ENCODE measurements around the gene AKT3. TPM values are rescaled to one million over a fixed set of nuclear protein-coding genes. Genes with fewer than 3 reads are reported as not detected.

The AKT3 gene
- total and polyA plus RNA-seq, 8 donors, result 4.2 to 24.1 (median 11.6) TPM

- H3K4me1 ChIP-seq, result peaks cover 0 to 7% (median 0%) of the 10 kb centered on the region in 3 donors
- FAIRE-seq, result no peak
- WGBS, 2 donors, result 54 to 67% methylated on average over 3 of the region's 3 CpGs
Measured at GRCh38 chr1:243708210-243708609, 141.8 kb downstream of the AKT3 start.

GRCh38 chr1:243706563-243706962, 143.5 kb downstream of the AKT3 start:
- intact Hi-C loops (cut with DNase I), result loop anchor here in 1 of 3 donors (10.0 kb wide), 1 partner anchor 568 kb away; no protein-coding TSS in a partner anchor
- H3K9me3 ChIP-seq, result no peaks in the 10 kb centered on the region
- H3K4me1 ChIP-seq, result no peaks in the 10 kb centered on the region
- no peaks in the 10 kb centered on the region for H3K36me3 ChIP-seq
- FAIRE-seq, result no peak
- 72 to 74% methylated on average over 2 of the region's 2 CpGs for WGBS, 2 donors
- no peak overlapping the region for H3K4me3 ChIP-seq
- no peak for TF ChIP-seq CTCF (IDR thresholded peaks at IDR 0.05)
- DNase-seq, result no peak
- no peak for ATAC-seq
- H3K27me3 ChIP-seq, result no peaks in the 10 kb centered on the region
- no peak overlapping the region for H3K27ac ChIP-seq

More at GRCh38 chr1:243708210-243708609, 141.8 kb downstream of the AKT3 start:
- Histone ChIP-seq H3K9me3 (no peaks in the 10 kb centered on the region), H3K36me3 (no peaks in the 10 kb centered on the region), H3K4me3 (no peak overlapping the region), H3K27ac (no peak overlapping the region), H3K27me3 (no peaks in the 10 kb centered on the region)
- DNase-seq (no peak), ATAC-seq (no peak)
- intact Hi-C loops (cut with DNase I), result loop anchor here in 1 of 3 donors (10.0 kb wide), 1 partner anchor 567 kb away; no protein-coding TSS in a partner anchor
- TF ChIP-seq CTCF (IDR thresholded peaks at IDR 0.05), result no peak

- Histone ChIP-seq H3K36me3 (no peaks in the 10 kb centered on the region), H3K4me1 (no peaks in the 10 kb centered on the region), H3K9me3 (no peaks in the 10 kb centered on the region), H3K4me3 (no peak overlapping the region), H3K27me3 (no peaks in the 10 kb centered on the region), H3K27ac (no peak overlapping the region)
- no peak for DNase-seq
- 47 to 55% methylated on average over 4 of the region's 4 CpGs for WGBS, 2 donors
- peak in 1 of 4 donors; percentile 12 for ATAC-seq
- no peak for FAIRE-seq
- TF ChIP-seq CTCF (IDR thresholded peaks at IDR 0.05), result no peak
- intact Hi-C loops (cut with DNase I), result loop anchor here in 1 of 3 donors (10.0 kb wide), 1 partner anchor 569 kb away; no protein-coding TSS in a partner anchor
Measured at GRCh38 chr1:243705585-243705984, 144.5 kb downstream of the AKT3 start.

GRCh38 chr1:243701872-243702271, 148.2 kb downstream of the AKT3 start:
- intact Hi-C loops (cut with DNase I), result loop anchor here in 1 of 3 donors (10.0 kb wide), 1 partner anchor 573 kb away; no protein-coding TSS in a partner anchor
- DNase-seq, result no peak
- no peak for FAIRE-seq
- Histone ChIP-seq H3K4me1 (no peaks in the 10 kb centered on the region), H3K27ac (no peak overlapping the region), H3K36me3 (no peaks in the 10 kb centered on the region), H3K4me3 (no peak overlapping the region), H3K27me3 (peaks cover 0 to 3% (median 0%) of the 10 kb centered on the region in 4 donors), H3K9me3 (no peaks in the 10 kb centered on the region)
- no peak for ATAC-seq
- no peak for TF ChIP-seq CTCF (IDR thresholded peaks at IDR 0.05)
- 79 to 84% methylated on average over 3 of the region's 3 CpGs for WGBS, 2 donors

GRCh38 chr1:243693800-243694199, 156.2 kb downstream of the AKT3 start:
- DNase-seq (no peak), FAIRE-seq (no peak), ATAC-seq (no peak)
- intact Hi-C loops (cut with DNase I), result no loop called here
- peaks cover 0 to 6% (median 0%) of the 10 kb centered on the region in 4 donors for H3K27me3 ChIP-seq
- no peak for TF ChIP-seq CTCF (IDR thresholded peaks at IDR 0.05)
- no peak overlapping the region for H3K27ac ChIP-seq
- no peaks in the 10 kb centered on the region for H3K9me3 ChIP-seq
- H3K36me3 ChIP-seq, result no peaks in the 10 kb centered on the region
- H3K4me3 ChIP-seq, result no peak overlapping the region
- no peaks in the 10 kb centered on the region for H3K4me1 ChIP-seq
- WGBS, 2 donors, result 61 to 83% methylated on average over 1 of the region's 1 CpG

Measured in pancreas (tissue), 10 donors.